ENCODE data around the gene CELA2A.
"Not testable (repeated sequence)": the region's sequence is repeated elsewhere in the genome, so short reads cannot be mapped to it uniquely, and the experiment has no call there.

CELA2A gene

GRCh38 chr1:15425521-15425920, 31.0 kb upstream of the CELA2A start:
- no peak for DNase-seq (ENCODE audit: low spot score)

- DNase-seq (ENCODE audit: low spot score): no peak
These were observed 30.6 kb upstream of the CELA2A start for GRCh38 chr1:15425958-15426357.

DNA sequence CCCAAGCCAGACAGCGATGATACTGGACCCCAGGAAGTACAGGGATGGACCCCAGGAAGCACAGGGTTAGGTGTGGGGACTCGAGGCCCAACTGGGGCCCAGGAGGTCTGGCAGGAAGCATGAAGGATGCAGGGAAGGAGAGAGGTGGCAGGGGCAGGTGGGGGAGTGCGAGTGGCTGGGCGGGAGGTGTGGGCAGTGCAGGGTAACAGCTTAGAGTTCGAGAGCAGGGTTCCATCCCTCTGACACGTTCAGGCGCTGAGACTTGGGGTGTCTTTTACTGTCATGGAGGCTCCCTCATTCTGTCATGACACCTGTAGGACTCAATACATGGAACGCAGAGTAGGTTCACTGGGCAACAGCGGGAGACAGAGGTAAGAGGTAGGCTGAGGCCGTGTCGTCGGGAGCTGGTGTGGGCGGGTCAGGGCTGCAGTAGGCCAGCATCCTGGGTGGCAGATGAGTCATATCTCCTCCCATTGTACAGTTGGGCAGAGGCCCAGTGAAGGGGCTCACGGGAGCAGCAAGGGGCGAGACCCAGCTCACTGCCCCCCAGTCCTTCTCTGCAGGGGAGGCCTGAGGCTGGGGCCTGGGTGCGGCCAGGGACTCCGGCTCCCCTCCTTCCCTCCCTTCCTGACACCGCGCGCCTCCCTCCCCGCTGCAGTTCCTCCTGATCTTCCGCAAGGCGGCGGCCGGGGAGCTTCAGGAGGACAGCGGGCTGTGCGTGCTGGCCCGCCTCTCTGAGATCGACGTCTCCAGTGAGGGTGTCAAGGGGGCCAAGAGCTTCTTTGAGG, 29.8 kb upstream of the CELA2A start:
- DNase-seq (ENCODE audit: low spot score): no peak

DNA sequence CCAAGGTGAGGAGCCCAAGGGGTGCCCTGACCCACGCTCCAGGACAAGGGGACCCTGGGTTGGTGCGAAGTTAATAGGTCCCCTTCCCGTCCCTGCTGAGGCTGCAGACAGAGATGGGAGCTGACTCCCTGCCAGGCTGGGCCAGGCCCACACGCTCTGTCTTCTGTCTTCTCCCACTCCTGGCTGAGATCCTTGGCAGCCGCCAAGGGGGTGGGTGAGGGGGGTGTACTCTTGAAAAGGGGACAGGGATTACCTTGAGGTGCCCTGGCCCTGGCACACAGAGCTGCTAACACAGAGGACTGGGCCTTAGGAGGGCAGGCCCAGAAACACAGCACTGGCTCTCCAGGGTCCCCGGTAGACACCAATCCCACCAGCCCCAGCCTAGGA, 29.3 kb upstream of the CELA2A start:
- no peak for DNase-seq (ENCODE audit: low spot score)

DNA sequence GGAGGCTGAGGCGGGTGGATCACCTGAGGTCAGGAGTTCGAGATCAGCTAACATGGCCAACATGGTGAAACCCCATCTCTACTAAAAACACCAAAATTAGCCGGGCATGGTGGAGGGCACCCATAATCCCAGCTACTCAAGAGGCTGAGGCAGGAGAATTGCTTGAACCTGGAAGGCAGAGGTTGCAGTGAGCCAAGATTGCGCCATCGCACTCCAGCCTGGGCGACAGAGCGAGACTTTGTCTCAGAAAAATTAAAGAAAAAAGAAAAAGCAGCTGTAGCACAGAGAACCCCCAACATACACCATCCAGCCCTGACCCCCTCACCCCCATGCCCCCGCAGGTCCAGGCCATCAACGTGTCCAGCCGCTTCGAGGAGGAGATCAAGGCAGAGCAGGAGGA, 28.3 kb upstream of the CELA2A start:
- not testable (repeated sequence) for DNase-seq (ENCODE audit: low spot score)

DNA sequence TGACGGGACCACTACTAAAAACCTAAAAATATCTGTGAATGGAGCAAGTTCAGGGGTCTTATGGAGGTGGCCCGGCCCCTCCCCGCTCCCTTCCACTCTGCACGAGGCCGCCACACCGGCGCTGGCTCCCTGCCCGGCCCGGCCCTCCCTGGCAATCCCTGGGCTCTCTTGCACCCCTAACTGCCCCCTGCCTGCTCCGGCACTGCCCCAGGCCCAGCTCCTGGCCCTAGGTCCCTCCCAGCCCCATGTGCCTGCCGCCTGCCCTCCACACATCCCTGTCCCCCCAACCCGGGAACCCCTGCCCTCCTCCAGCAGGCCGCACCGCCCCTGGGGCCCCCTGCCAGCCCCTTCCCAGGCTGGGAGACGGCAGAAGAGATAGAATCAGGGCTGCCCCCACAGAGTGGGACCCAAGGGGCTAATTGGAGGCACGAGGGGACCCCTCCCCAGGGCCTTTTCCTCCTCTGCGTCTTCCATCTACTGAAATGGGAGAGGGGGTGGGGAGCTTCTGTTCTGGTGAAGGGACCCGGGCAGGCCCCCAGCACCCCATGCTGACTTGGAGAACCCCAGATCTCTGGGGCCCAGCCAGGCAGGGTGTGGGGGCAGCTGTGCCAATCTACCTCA, 27.6 kb upstream of the CELA2A start:
- no peak for DNase-seq (ENCODE audit: low spot score)

- DNase-seq (ENCODE audit: low spot score): no peak
These were observed 26.8 kb upstream of the CELA2A start for GRCh38 chr1:15429701-15430149.

DNA sequence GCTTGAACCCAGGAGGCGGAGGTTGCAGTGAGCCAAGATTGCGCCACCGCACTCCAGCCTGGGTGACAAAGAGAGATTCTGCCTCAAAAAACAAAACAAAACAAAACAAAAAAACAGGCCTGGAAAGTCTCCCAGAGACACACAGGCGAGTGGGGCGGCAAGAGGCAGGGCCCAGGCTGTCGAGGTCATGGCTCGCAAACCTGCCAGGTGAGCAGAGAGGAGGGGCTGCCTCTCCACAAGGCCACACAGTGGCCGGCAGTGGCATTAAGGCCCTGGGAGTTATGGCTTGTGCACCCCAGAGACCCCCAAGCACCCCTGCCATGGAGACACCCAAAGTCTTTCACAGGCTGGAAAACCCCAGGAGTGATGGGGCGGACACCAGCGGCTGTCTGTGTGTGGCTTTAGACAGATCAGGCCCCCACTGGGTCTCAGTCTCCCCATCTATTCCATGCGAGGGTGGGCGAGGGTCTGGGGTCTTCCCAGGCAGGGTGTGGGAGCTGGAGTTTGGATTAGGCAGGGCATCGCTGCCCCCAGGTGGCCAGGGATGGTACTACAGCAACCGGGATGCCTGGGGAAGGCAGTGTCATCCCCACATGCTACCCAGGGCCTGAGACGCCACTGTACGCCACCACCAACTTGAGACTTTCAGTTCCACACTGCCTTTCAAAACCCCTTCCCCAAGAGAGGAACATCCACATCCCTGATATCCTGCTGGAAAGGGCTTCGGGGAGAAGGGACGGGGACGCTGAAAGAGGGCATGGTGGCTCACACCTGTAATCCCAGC, 25.6 kb upstream of the CELA2A start:
- DNase-seq (ENCODE audit: low spot score): peak; percentile 54

- no peak for DNase-seq (ENCODE audit: low spot score)
These were observed 25.0 kb upstream of the CELA2A start for GRCh38 chr1:15431571-15431948.

DNA sequence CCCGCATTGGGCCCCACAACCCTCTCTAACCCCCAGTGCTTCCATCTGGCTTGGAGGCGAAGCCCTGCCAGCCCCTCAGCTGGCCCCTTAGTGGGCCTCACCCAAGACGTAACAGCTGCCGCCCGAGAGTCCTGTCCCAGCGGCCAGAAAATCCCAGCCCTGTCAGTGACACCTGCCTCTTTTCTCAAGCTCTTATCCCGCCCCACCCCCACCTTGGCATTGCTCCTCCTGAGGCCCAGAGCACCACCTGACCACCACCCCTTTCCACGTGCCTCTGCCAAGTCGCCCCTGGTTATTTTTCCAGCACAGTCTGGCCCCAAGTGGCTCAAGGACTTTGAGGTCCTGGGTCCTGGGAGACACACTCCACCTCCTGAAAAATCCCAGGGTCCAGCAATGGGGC, 24.2 kb upstream of the CELA2A start:
- DNase-seq (ENCODE audit: low spot score): no peak

GRCh38 chr1:15433471-15433870, 23.1 kb upstream of the CELA2A start:
- DNase-seq (ENCODE audit: low spot score): no peak

DNA sequence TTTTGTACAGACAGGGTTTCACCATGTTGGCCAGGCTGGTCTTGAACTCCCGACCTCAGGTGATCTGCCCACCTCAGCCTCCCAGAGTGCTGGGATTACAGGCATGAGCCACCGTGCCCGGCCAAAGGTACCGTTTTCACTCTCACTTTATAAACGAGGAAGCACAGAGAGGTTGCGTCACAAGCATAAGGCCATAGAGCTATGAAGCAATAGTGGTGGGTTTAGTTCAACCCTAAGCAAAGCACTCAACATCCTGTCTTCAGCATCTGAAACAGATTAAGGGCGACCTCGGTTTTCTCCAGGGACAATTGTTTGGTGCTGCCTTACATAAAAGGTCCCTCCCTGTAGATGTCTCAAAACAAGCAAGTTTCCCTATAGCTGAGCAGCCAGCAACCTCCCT, 21.8 kb upstream of the CELA2A start:
- not testable (repeated sequence) for DNase-seq (ENCODE audit: low spot score)

GRCh38 chr1:15435239-15436077, 21.1 kb upstream of the CELA2A start:
- DNase-seq (ENCODE audit: low spot score): no peak

GRCh38 chr1:15436881-15437442, 19.6 kb upstream of the CELA2A start:
- DNase-seq (ENCODE audit: low spot score): no peak

DNA sequence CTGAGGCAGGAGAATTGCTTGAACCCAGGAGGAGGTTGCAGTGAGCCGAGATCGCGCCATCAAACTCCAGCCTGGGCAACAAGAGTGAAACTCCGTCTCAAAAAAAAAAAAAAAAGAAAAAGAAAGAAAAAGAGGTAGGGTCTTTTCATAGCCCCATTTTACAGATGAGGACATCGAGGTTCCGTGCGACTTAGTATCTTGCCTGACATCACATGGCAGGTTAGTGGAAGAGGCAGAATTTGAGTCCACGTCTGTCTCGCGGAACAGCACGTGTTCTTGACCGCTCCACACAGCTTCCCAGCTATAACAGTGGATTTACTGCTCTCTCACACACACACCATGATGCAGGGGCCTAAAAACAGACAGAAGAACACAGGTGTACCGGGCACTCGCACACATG, 17.2 kb upstream of the CELA2A start:
- DNase-seq (ENCODE audit: low spot score): no peak

- no peak for DNase-seq (ENCODE audit: low spot score)
These were observed 16.2 kb upstream of the CELA2A start for GRCh38 chr1:15440357-15440756.

DNA sequence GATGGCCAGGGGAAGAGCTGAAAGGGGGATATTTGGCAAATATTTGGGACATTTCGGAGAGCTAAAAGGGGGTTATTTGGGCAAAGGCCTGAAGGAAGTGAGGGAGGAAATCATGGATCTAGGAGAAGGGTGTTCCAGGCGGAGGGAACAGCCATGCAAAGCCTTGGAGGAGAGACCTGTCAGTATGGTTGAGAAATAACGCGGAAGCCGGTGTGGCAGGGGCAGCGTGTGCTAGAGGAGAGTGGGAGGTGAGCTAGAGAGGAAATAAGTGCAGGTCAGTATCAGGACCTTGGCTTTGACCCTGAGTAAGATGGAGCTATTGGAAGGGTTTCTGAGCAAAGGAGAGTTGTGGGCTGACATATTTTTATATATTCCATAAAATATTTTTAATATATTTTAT, 15.3 kb upstream of the CELA2A start:
- DNase-seq (ENCODE audit: low spot score): no peak

DNA sequence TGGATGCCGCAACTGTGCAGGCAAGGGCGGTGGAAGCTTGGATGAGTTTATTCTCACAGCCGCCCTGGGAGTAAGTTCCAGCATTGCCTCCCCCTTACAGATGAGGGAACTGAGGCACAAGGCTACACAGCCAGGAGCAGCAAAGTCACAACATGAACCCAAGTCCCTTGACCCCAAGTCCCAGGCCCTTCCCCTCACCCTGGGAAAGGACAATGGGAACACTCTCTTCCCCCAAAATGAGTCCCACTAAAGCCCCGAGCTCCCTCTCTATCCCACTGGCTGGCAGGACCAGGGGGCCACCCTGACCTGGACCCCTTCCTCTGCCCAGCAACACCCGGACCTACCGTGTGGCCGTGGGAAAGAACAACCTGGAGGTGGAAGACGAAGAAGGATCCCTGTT, 14.4 kb upstream of the CELA2A start:
- DNase-seq (ENCODE audit: low spot score): no peak

GRCh38 chr1:15442759-15443158, 13.8 kb upstream of the CELA2A start:
- DNase-seq (ENCODE audit: low spot score): no peak

DNA sequence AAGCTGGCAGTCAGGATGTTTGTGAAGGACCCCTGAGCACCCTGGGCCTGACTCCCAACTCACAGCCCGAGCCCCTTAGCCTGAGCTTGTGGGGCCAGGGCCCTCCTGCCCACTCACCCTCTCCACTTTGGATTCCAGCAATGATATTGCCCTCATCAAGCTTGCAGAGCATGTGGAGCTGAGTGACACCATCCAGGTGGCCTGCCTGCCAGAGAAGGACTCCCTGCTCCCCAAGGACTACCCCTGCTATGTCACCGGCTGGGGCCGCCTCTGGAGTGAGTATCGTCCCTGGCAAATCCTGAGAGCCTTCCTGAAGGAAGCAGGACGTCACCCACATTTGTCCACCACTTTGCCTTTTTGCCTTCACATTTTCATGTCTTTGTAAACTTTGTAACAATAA, 13.3 kb upstream of the CELA2A start:
- DNase-seq (ENCODE audit: low spot score): no peak

GRCh38 chr1:15444468-15445389, 11.8 kb upstream of the CELA2A start:
- DNase-seq (ENCODE audit: low spot score): no peak

All from COLO829 (cell line).